H9 (cell line): ENCODE results near the gene RHCE. TPM values are rescaled to one million over a fixed set of nuclear protein-coding genes. Genes with fewer than 3 reads are reported as not detected.
A peak's percentile ranks its signal among the peaks of the same experiment; 100 is the strongest.

Experiments used
- DNase-seq: peaks from one replicate; pipeline ENCODE4 v3.0.0-alpha.2; 2017
- H2AFZ ChIP-seq: one replicate; pipeline ENCODE4 v1.6.1; 2013; ENCODE audit warnings: mild to moderate bottlenecking, low read length, control low read depth, moderate library complexity
- H2AK5ac ChIP-seq: 2 replicates; pipeline ENCODE4 v1.6.1; 2013; ENCODE audit warnings: low read length, control low read depth, mixed read lengths; ENCODE audit not compliant: insufficient read length
- H2BK120ac ChIP-seq: one replicate; pipeline ENCODE4 v1.6.1; 2013; ENCODE audit warnings: low read depth, mild to moderate bottlenecking, low read length, control low read depth, inconsistent platforms; ENCODE audit not compliant: poor library complexity, severe bottlenecking
- H2BK12ac ChIP-seq: 2 replicates; pipeline ENCODE4 v1.6.1; 2013; ENCODE audit warnings: low read length, control low read depth, mixed read lengths, low read depth; ENCODE audit not compliant: insufficient read length
- H2BK15ac ChIP-seq: 2 replicates; pipeline ENCODE4 v1.6.1; 2013; ENCODE audit warnings: low read depth, low read length, control low read depth
- H2BK20ac ChIP-seq: one replicate; pipeline ENCODE4 v1.6.1; 2013; ENCODE audit warnings: low read depth, mild to moderate bottlenecking, low read length, control low read depth, inconsistent platforms; ENCODE audit not compliant: poor library complexity, severe bottlenecking
- H2BK5ac ChIP-seq: 2 replicates; pipeline ENCODE4 v1.6.1; 2013; ENCODE audit warnings: low read length, control low read depth, mixed read lengths; ENCODE audit not compliant: insufficient read length
- H3K14ac ChIP-seq: 2 replicates; pipeline ENCODE4 v1.6.1; 2013; ENCODE audit warnings: low read length, control low read depth; ENCODE audit not compliant: insufficient read depth
- H3K18ac ChIP-seq: 2 replicates; pipeline ENCODE4 v1.6.1; 2013; ENCODE audit warnings: low read depth, mild to moderate bottlenecking, mixed read lengths, low read length, control low read depth; ENCODE audit not compliant: insufficient read length
- H3K23ac ChIP-seq: 2 replicates; pipeline ENCODE4 v1.6.1; 2013; ENCODE audit warnings: low read length, control low read depth, mixed read lengths, low read depth; ENCODE audit not compliant: insufficient read length
- H3K23me2 ChIP-seq: 2 replicates; pipeline ENCODE4 v1.6.1; 2013; ENCODE audit warnings: low read depth, mild to moderate bottlenecking, mixed read lengths, low read length, control low read depth; ENCODE audit not compliant: insufficient read length, poor library complexity, severe bottlenecking
- H3K27ac ChIP-seq: 2 replicates; pipeline ENCODE4 v1.5.1; 2013; ENCODE audit warnings: low read length, control low read depth, mixed read lengths, low read depth; ENCODE audit not compliant: insufficient read length
- H3K27me3 ChIP-seq: 2 replicates; pipeline ENCODE4 v1.6.1; 2013; ENCODE audit warnings: low read length, control low read depth, inconsistent platforms; ENCODE audit not compliant: insufficient read depth
- H3K4ac ChIP-seq: 2 replicates; pipeline ENCODE4 v1.6.1; 2013; ENCODE audit warnings: low read depth, mild to moderate bottlenecking, control low read depth, inconsistent platforms, low read length, moderate library complexity
- H3K4me1 ChIP-seq: 2 replicates; pipeline ENCODE4 v1.6.1; 2013; ENCODE audit warnings: low read length, control low read depth, inconsistent platforms; ENCODE audit not compliant: insufficient read depth
- H3K4me2 ChIP-seq: 2 replicates; pipeline ENCODE4 v1.6.1; 2013; ENCODE audit warnings: low read length, control low read depth, mixed read lengths; ENCODE audit not compliant: insufficient read length, insufficient read depth
- H3K56ac ChIP-seq: 2 replicates; pipeline ENCODE4 v1.6.1; 2013; ENCODE audit warnings: low read depth, mild to moderate bottlenecking, mixed read lengths, low read length, control low read depth; ENCODE audit not compliant: insufficient read length
- H3K79me1 ChIP-seq: 2 replicates; pipeline ENCODE4 v1.6.1; 2013; ENCODE audit warnings: low read depth, mild to moderate bottlenecking, moderate library complexity, low read length, control low read depth, inconsistent platforms; ENCODE audit not compliant: insufficient read depth, poor library complexity, severe bottlenecking
- H3K79me2 ChIP-seq: 2 replicates; pipeline ENCODE4 v1.6.1; 2013; ENCODE audit warnings: low read length, control low read depth, inconsistent platforms; ENCODE audit not compliant: insufficient read depth
- H3K9ac ChIP-seq: 2 replicates; pipeline ENCODE4 v1.6.1; 2013; ENCODE audit warnings: low read length, control low read depth, mixed read lengths; ENCODE audit not compliant: insufficient read length; ENCODE audit errors: extremely low read depth
- H3K9me3 ChIP-seq: one replicate; pipeline ENCODE4 v1.6.1; 2013; ENCODE audit warnings: low read depth, low read length, inconsistent platforms; ENCODE audit not compliant: control insufficient read depth
- H3T11ph ChIP-seq: one replicate; pipeline ENCODE4 v1.6.1; 2013; ENCODE audit warnings: mild to moderate bottlenecking, low read length, control low read depth, inconsistent platforms
- H4K20me1 ChIP-seq: one replicate; pipeline ENCODE4 v1.6.1; 2013; ENCODE audit not compliant: control insufficient read depth, insufficient read length, insufficient read depth
- H4K5ac ChIP-seq: 2 replicates; pipeline ENCODE4 v1.6.1; 2013; ENCODE audit warnings: low read depth, mild to moderate bottlenecking, mixed read lengths, low read length, control low read depth; ENCODE audit not compliant: insufficient read length
- H4K8ac ChIP-seq: replicated peaks from 2 replicates; pipeline ENCODE4 v1.6.1; 2013; ENCODE audit warnings: low read length, control low read depth, mixed read lengths, low read depth; ENCODE audit not compliant: insufficient read length
- H4K91ac ChIP-seq: 2 replicates; pipeline ENCODE4 v1.6.1; 2013; ENCODE audit warnings: low read depth, mild to moderate bottlenecking, moderate library complexity, mixed read lengths, low read length, control low read depth; ENCODE audit not compliant: insufficient read length
- H3K27ac Mint-ChIP-seq, 3 experiments: 2 replicates in 2 of 3; 3 replicates in 1 of 3; pipeline ENCODE4 v1.8.0; 2020 to 2021; ENCODE audit warnings: mixed read lengths in 3 of 3, mild to moderate bottlenecking in 1 of 3, moderate library complexity in 1 of 3
- H3K27me3 Mint-ChIP-seq: 2 replicates; pipeline ENCODE4 v1.8.0; 2021; ENCODE audit warnings: low read depth, mild to moderate bottlenecking, moderate library complexity, mixed read lengths
- H3K36me3 Mint-ChIP-seq, 3 experiments: 2 replicates in 2 of 3; 3 replicates in 1 of 3; pipeline ENCODE4 v1.8.0; 2020 to 2021; ENCODE audit warnings: low read depth in 3 of 3, mixed read lengths in 3 of 3; ENCODE audit not compliant: insufficient read depth in 1 of 3
- H3K4me1 Mint-ChIP-seq, 2 experiments: 2 replicates each; pipeline ENCODE4 v1.8.0; 2020; ENCODE audit warnings: mixed read lengths in 2 of 2
- H3K4me3 Mint-ChIP-seq, 2 experiments: 2 replicates in 1 of 2; 3 replicates in 1 of 2; pipeline ENCODE4 v1.8.0; 2020 to 2021; ENCODE audit warnings: mild to moderate bottlenecking in 2 of 2, mixed read lengths in 2 of 2, moderate library complexity in 1 of 2
- H3K9me3 Mint-ChIP-seq, 2 experiments: 2 replicates in 1 of 2; 3 replicates in 1 of 2; pipeline ENCODE4 v1.8.0; 2020; ENCODE audit warnings: mild to moderate bottlenecking in 2 of 2, mixed read lengths in 2 of 2, moderate library complexity in 1 of 2
- CTCF ChIP-seq: fragments of 200-600 bp; sonication (generic); conservative IDR thresholded peaks from 3 replicates; pipeline ENCODE4 v1.8.0; 2021; ENCODE audit warnings: antibody characterized with exemption, mild to moderate bottlenecking
- WGBS: extraction: QIAGEN DNeasy Blood & Tissue Kit; methylation state at CpG from one replicate; pipeline ENCODE4 v1.1.7; 2013; ENCODE audit warnings: missing lambda C conversion rate, low lambda C conversion rate, mixed read lengths; ENCODE audit not compliant: insufficient read length; ENCODE audit errors: extremely low coverage; 5-methylcytosine and 5-hydroxymethylcytosine counted together
- total RNA-seq: library from RNA; stranded (reverse); gene quantifications from 2 replicates; pipeline ENCODE4 v1.2.1, GENCODE V29; 2021

RHCE gene
- total RNA-seq, 1 experiment from 2014 or later, result 0.90 TPM

GRCh38 chr1:25338986-25339385, 81.6 kb downstream of the RHCE start:
- no peaks in the 10 kb centered on the region for H4K20me1 ChIP-seq
- H3K14ac ChIP-seq, result no peak overlapping the region
- H3K18ac ChIP-seq, result no peak overlapping the region
- no peak overlapping the region for H3K23ac ChIP-seq
- H2BK12ac ChIP-seq, result no peak overlapping the region
- no peak overlapping the region for H3T11ph ChIP-seq
- no peaks in the 10 kb centered on the region for H3K9me3 ChIP-seq
- H3K79me2 ChIP-seq, result peaks cover 7% of the 10 kb centered on the region; the same call in 1 of the 2 replicates
- Mint-ChIP-seq H3K36me3 (peaks cover 5 to 29% (median 13%) of the 10 kb centered on the region in 3 experiments; a peak in 5 of 7 replicates), H3K27ac (peak overlapping the region in 2 of 3 experiments; percentile 93 to 95; a peak in 2 of 7 replicates), H3K9me3 (no peaks in the 10 kb centered on the region), H3K4me1 (peaks cover 10 to 25% of the 10 kb centered on the region in 2 experiments), H3K27me3 (no peaks in the 10 kb centered on the region), H3K4me3 (peak overlapping the region; percentile 86 to 91)
- no peak overlapping the region for H4K5ac ChIP-seq
- peak overlapping the region; percentile 70 for H3K9ac ChIP-seq
- H2BK20ac ChIP-seq, result no peak overlapping the region
- no peak overlapping the region for H2BK120ac ChIP-seq
- H3K56ac ChIP-seq, result no peak overlapping the region
- peaks cover 6% of the 10 kb centered on the region for H3K79me1 ChIP-seq
- no peak overlapping the region for H2AFZ ChIP-seq
- no peak for DNase-seq
- no peak overlapping the region for H2BK15ac ChIP-seq
- H3K27me3 ChIP-seq, result no peaks in the 10 kb centered on the region
- H3K27ac ChIP-seq, result no peak overlapping the region
- H3K4ac ChIP-seq, result no peak overlapping the region
- WGBS, result no CpG with 5 or more reads among the region's 6 CpGs
- H2AK5ac ChIP-seq, result no peak overlapping the region
- no peak overlapping the region for H4K91ac ChIP-seq
- no peaks in the 10 kb centered on the region for H3K4me1 ChIP-seq
- TF ChIP-seq CTCF, result no peak
- no peak overlapping the region for H2BK5ac ChIP-seq
- peak overlapping the region; percentile 85 for H3K4me2 ChIP-seq
- no peak overlapping the region for H4K8ac ChIP-seq
- H3K23me2 ChIP-seq, result no peaks in the 10 kb centered on the region
